Mesenteric fat pad (tissue), 1 donor: Measurements from ENCODE around the gene CTDSPL2. TPM values are rescaled to one million over a fixed set of nuclear protein-coding genes. Genes with fewer than 3 reads are reported as not detected.
A peak's percentile ranks its signal among the peaks of the same experiment; 100 is the strongest.
"Not testable (repeated sequence)": the region's sequence is repeated elsewhere in the genome, so short reads cannot be mapped to it uniquely, and the experiment has no call there.

ENCODE experiments used
- DNase-seq: peaks from one replicate; pipeline ENCODE4 v3.0.0-alpha.2; 2020; ENCODE audit warnings: low spot score
- total RNA-seq: library from RNA; stranded (reverse); fragmentation: NEBNext Ultra II Directional; extraction: Animal tissue kit (Norgen Biotek cat#: 25700); gene quantifications from one replicate; pipeline ENCODE4 v1.2.1, GENCODE V29; 2021
- donor health status: DM: yes; HTN: yes; CAD: no.

The CTDSPL2 gene
- total RNA-seq, 1 donor from 2014 or later = 26.1 TPM

DNA sequence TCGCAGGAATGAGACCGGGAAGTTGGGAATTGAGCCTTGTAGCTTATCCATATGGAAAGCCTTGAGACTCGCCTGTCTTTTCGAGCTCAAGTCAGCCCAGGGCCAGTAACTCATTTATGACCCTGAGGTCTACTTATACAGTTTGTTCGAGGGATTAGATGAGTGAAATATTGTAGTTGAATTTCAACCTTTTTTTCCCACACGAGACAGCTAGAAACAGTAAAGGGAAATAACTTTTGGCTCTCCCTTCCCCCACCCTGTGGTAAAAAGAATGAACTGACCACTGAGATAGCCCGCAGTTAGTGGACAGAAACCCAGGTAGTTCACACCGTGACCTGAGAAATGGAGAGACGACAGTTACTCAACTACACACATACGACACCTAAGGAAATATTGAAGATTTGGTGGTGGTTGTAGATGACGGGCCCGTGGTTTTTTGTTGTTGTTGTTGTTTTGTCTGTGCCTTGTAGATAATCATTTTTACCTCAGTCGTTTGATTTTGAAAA, 110.4 kb downstream of the CTDSPL2 start:
- no peak for DNase-seq

DNA sequence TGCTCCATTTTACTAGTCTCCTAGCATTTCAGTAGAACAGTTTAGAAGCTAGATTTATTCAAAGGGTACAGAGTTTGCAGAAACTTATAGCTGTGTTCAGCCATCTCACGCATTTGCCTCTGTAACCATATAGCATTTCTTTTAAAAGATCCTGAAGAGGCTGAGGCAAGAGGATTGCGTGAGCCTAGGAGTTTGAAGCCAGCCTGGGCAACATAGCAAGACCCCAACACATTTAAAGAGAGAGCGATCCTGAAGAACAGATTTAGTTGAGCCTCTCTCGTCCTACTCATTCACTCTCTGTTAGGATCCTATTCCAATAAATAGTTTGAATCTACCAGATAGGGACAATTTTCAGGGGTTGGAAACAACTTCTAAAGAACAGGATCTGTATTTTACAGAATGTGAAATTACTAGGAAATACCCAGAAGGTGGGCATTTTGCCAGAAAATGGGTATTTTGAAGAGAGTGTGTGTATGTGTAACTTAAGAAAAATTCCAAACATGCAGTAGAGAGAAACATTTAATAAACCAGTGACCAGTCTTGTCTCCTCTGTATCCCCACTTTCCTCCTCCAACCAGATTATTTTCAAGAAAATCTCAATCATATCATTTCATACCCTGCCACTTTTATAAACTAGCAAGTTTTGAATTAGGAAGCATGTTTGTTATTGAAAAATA, 114.0 kb downstream of the CTDSPL2 start:
- no peak for DNase-seq

DNA sequence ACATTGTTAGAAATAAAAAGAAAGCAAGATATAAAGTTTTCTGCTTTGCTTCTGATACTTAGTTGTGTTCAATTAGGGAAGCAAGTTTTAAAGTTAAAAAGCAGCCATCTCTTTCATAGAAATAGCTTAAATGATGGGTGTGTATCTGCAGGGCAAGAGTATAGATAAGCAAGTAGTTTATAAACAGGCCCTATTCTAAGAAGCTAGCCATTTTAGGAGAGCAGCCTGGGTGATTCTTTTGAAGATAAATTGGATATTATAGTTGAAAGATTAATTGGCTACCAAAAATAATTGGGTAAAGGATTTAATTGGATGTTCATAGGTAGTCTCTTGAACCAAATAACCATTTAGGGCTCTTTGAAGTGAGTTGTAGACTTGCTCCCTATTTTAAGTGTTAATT, 115.2 kb downstream of the CTDSPL2 start:
- DNase-seq = no peak

DNA sequence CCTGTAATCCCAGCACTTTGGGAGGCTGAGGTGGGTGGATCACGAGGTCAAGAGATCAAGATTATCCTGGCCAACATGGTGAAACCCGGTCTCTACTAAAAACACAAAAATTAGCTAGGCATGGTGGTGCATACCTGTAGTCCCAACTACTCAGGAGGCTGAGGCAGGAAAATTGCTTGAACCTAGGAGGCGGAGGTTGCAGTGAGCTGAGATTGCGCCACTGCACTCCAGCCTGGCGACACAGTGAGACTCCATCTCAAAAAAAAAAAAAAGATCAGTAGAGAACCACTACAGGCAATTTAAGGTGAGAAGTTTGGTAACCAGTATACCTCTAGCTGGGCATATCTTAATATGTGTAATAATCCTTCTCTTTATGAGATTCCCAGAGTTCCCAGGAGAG, 117.3 kb downstream of the CTDSPL2 start:
- not testable (repeated sequence) for DNase-seq

DNA sequence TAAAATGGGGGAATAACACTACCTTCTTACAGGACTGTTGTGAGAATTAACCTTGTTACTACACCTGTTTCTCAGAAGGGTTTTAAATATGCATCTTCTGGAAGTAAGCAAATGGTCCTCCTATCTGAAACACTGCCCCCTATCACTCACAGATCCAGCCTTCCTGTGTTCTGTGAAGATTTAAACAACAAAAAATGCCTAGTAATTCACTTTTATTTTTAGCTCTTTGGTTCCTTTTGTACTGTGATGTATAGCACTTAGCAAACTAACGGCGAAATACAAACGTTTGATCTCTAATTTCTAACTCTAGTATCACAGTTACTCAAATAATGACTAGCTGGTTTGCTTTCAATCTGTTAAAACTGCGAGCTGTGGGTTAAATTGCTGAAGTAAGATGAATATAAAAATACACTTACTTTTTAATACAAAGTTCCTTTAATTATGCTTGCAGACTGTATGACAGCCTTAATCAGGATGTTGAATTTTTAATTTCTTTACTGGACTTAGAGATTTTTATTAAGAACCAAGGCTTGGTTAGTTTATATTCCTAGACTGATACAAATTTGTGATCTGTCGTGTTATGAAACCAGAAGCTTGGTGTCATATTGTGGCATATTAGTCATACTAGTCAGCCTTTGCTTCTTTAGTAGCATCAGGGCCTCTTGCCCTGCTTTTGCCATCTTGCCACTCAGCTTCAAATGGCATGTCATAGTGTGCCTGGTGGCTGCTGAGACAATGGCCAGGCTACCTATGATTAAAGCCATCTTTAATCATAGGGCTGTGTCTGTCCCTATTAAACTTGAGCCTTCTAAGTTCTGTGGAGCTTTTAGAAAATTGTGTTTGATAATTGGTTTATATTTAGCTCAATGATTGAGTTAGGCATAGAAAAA, 118.7 kb downstream of the CTDSPL2 start:
- DNase-seq = no peak

DNA sequence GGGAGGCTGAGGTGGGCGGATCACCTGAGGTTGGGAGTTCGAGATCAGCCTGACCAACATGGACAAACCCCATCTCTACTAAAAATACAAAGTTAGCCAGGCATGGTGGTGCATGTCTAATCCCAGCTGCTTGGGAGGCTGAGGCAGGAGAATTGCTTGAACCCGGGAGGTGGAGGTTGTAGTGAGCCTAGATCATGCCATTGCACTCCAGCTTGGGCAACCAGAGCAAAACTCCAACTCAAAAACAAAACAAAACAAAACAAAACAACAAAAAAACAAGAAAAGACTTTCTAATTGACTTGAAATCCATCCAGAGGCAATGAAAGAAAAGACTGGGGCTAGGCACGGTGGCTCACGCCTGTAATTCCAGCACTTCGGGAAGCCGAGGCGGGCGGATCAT, 121.7 kb downstream of the CTDSPL2 start:
- DNase-seq = peak; percentile 30

DNA sequence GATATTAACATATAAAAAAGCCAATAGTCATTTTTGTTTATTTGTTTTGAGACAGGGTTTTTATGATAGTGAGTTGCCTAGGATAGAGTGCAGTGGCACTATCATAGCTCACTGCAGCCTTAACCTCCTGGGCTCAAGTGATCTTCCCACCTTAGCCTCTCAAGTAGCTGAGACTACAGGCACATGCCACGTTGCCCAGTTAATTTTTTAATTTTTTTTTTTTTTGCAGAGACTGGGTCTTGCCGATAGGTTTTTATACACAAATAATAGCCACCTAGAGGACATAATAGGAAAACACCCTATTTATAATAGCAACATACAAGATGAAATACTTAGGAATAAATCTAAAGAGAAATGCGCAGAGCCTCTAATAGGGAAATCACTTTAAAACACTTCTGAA, 122.8 kb downstream of the CTDSPL2 start:
- DNase-seq = no peak

DNA sequence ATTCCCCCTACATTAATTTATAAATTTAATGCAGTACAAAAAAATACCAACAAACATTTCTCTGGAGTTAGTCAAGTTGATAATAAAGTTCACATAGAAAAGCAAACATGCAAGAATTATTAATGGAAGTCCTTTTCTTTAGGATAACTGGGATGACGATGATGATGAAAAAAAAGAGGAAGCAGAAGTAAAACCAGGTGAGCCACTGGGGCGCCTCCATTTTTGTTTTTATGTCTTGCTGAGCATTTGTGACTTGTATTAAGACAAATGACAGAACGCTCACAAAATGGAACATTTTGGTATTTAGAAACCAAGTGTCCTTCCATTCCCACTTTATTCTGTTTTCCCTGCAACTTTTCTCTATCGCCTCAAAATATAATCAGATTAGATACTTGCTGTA, 123.3 kb downstream of the CTDSPL2 start:
- no peak for DNase-seq

DNA sequence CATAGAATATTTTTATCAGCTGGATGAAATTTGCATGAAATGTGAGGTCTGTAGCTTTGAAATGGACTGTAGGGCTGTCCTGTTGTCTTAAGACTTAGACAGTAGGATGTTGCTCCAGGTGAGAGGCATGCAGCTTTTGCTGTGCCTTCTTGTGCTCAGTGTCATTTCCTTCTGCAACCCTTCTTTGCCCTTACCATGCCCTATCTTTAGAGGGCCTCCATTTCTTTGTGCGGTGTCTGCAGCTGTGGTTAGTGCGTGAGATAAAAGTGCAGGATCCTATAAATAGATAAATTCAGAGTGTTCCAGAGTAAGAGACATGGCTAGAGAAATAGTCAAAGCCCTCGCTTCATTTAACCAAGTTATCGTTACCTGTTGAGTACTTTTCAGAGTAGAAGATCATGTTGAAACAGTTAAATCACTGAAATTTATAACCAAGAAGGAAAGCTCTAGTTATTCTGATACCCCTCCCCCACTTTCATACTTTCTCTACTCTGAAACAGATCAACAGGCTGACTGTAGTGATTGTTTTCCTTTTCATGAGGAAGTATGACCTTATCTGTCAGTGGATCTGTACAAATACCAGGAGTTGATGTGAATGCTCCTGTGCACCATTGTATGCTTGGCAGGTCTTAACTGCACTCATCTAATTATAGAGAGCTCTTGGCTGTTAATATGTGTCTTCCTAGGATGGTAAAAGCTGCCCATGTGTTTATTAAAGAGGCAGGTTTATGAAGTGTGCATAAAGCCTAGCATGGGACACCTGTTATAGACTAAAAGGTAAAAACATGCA, 127.7 kb downstream of the CTDSPL2 start:
- DNase-seq = no peak

DNA sequence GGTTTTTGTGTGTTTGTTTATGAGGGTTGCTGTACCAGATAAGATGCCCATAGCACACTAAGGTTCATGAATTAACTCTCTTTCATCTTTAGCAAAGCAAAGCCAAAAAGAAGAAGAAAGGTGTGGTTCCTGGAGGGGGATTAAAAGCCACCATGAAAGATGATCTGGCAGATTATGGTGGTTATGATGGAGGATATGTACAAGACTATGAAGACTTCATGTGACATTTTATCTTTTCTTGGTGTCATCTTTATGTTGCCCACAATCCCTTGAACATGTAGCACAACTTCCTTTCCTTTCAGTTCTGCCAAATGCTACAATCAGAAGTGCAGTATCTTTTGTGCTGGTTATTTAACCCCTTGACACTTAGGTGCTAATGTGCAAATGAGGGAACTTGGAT, 133.5 kb downstream of the CTDSPL2 start:
- DNase-seq = not testable (repeated sequence)

DNA sequence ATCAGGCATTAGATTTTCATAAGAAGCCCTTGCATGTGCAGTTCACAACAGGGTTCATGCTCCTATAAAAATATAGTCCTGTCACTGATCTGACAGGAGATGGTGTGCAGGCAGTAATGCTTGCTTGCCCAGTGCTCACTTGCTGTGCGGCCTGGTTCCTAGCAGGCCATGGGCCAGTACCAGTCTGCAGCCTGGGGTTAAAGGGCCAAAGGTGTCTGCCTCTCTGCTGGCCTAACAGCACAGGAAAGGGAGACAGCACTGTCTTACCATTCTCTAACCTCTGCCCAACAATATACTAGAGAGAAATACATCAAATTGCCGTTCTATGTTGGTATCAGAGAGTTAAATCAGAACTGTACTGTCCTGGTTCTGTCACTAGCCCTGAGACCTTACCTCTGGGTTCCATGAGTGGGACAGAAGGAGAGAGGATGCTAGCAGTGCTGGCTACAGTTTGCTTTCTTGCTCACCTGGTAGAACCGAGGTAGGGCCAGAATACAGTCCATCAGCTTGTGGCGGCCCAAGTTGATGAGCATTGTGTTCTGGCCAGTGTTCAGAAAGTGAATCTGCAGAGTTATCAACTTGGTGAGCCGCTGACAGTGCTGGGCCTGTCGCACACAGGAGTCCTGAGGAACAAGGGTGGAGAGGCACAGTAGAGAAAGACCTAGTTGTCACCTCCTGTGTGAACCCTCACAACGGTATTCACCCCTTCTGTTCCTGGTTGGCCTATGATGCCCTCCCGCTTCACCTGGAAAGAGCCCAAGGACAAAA, 138.1 kb downstream of the CTDSPL2 start:
- DNase-seq = no peak

DNA sequence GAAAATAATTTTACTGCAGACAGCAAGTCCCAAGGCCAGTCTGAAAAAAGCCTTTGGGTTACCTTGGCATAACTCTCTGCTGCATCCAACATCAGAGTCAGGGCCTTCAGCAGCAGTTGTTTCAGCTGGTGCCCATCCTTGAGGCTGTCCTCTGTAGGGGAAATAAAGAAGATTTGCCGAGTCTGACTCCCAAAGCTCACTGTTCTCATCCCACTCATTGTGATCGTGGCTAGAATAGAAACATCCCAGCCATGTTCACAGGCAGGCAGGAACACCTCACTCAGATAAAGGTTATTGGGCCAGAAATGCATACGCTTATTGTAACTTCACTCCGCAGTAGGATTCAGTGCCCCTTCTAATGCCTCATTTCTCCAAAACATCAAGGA, 138.7 kb downstream of the CTDSPL2 start:
- no peak for DNase-seq

DNA sequence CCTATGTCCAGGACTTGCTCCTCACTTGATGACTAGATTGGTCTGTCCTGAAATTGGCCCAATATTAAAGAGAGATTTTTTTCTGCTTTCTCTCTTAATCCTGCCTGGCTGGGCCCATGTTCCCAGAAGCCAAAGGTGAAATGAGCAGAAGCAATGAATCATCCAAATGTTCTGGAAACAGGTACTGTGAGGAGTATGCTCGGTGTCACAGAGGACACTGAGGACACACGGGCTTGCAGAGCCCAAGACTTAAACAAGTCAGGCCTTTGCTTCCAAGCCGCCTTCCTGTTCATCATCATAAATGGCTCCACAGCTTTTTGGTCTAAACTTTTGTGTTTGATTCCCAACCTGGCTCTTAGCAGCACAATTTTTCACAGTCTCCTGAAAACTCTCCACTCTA, 140.9 kb downstream of the CTDSPL2 start:
- no peak for DNase-seq

DNA sequence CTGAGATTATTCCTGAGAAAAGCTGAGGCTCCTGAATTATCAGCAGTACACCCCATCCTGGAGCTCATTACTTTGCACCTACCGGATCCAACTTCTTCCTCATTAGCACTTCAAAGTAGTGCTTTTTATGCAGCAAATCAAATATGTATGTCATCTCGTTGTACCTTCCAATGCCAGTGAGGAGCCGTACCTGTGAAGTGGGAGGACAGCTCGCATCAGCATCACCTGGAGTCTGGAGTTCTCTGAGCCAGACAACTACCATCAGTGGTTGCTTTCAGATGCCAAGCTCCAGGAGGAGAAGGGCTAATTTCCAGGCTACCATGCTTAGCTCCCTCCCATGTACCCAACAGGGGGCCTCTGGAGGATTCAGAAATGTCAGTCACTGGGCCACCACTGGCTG, 141.9 kb downstream of the CTDSPL2 start:
- DNase-seq = no peak

DNA sequence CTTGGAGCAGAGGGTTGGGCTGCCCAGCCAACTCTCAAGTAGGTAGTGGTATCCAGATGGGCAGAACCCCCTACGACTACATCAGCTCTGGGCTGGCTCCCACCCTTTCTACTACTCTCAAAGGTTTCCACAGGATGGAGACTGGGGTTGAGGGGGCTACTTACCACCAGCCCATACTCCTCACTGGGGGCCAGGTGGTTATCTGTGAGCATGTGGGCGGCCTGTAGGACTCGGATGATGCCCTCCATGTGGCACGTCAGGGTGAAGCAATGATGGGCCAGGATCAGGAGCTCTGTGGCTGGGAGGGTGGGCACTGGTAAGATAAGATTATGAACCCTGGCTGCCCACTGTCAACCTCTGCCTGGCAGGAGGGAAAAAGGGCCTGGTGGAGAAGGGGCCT, 142.9 kb downstream of the CTDSPL2 start:
- DNase-seq = no peak

DNA sequence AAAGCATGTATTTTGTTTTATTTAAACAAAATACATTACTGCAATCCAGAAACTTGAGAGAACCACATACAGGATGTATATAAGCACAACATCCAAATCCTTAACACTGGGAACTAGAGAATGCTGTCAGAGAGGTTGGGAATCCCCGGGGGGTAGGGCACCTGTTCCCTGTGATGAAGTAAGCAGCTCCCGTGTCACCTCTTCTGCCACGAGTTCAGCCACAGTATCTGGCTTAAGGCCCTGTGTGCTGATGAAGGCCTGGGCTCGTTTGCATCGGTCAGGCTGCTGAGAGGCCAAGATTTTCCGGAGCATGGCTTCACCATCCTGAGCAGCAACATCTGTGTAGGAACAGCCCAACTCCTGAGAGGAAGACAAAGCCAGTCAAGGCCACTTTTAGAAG, 146.0 kb downstream of the CTDSPL2 start:
- DNase-seq = no peak

DNA sequence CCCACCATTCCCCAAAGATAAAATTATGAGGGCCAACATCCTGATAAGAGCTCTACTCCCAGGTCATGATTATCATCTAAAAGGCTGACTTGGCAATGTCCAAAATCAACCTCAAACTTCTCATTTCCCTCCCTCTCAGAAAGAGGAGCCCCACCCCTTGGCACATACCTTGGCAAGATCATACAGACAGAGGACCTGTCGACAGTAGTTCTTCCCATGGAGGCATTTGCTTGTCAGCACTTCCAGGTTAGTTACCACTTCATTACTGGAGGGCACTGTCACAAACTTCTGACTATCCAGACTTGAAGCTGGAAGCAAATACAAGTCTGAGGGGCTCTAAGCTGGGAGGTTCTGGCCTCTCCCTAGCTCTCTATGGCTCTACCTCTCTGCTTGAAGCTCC, 147.3 kb downstream of the CTDSPL2 start:
- no peak for DNase-seq
